ENCODE results near the gene ZNF317. TPM values are rescaled to one million over a fixed set of nuclear protein-coding genes. Genes with fewer than 3 reads are reported as not detected.

Gene ZNF317
- total and polyA plus RNA-seq, 2 of the 13 experiments (the other 11 are each of a cell fraction or from before 2014, with no cell fraction given), result 14.0 to 27.9 TPM

DNA sequence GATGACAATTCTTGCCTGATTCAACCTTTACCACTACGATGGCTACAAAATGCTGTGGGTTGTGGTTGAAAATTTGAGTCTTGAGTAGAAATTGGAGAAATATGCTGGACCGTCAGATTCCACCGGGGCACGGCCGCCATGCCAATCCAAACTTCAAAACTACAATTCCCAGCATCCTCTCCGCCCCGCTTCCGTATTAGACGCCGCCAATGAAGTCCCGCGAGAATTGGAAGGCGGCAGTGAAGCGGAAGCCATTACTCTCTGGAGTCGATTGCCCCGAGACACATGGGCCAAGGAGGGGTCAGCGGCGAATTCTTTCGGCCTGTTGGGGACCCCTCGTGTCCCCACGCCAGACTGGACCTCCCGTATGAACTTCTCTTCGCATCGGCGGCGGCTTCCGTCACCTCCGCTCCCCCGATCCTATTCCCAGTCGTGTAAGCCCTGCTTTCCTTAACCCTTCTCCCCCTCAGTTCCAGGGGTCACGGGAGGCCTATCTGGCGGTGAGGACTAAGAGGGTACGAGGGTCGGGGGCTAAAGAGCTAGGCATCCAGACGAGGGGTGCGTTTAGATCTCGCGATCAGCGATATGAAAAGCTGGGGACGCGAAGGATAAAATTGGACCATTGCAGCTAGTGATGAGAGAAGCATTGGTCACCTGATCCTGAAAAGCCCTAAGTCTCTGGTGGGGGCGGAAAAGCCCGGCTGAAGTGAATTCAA lies at the start of gene ZNF317 (continued):
- TF ChIP-seq ZFX (CRISPR knock-in tag; IDR thresholded peaks at IDR 0.05; ENCODE audit: low read depth), result peak; percentile 94
- peak; percentile 94 for TF ChIP-seq PHF8 (CRISPR knock-in tag; IDR thresholded peaks at IDR 0.05)
- 0 out of 2 replicates have a peak, but pooled peaks have one; percentile 62 for TF ChIP-seq MYNN (CRISPR knock-in tag; IDR thresholded peaks at IDR 0.05; ENCODE audit: low read depth)
- TF ChIP-seq, protein P1, sequence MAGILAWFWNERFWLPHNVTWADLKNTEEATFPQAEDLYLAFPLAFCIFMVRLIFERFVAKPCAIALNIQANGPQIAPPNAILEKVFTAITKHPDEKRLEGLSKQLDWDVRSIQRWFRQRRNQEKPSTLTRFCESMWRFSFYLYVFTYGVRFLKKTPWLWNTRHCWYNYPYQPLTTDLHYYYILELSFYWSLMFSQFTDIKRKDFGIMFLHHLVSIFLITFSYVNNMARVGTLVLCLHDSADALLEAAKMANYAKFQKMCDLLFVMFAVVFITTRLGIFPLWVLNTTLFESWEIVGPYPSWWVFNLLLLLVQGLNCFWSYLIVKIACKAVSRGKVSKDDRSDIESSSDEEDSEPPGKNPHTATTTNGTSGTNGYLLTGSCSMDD (CRISPR knock-in tag; IDR thresholded peaks at IDR 0.05), result no peak
- TF ChIP-seq TARDBP (CRISPR knock-in tag; IDR thresholded peaks at IDR 0.05), result 0 out of 2 replicates have a peak, but pooled peaks have one; percentile 21
- peak; percentile 80 for TF ChIP-seq HOXD1 (CRISPR knock-in tag; IDR thresholded peaks at IDR 0.05)
- TF ChIP-seq KLF9 (CRISPR knock-in tag; IDR thresholded peaks at IDR 0.05; ENCODE audit: low read depth), result no peak
- no peak for TF ChIP-seq ZKSCAN1 (IDR thresholded peaks at IDR 0.05; ENCODE audit: low read length)
- TF ChIP-seq, protein P2, sequence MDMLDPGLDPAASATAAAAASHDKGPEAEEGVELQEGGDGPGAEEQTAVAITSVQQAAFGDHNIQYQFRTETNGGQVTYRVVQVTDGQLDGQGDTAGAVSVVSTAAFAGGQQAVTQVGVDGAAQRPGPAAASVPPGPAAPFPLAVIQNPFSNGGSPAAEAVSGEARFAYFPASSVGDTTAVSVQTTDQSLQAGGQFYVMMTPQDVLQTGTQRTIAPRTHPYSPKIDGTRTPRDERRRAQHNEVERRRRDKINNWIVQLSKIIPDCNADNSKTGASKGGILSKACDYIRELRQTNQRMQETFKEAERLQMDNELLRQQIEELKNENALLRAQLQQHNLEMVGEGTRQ (IDR thresholded peaks at IDR 0.05; ENCODE audit: low read depth, low read length), result no peak
- TF ChIP-seq, protein P2 (CRISPR knock-in tag; IDR thresholded peaks at IDR 0.05; ENCODE audit: borderline replicate concordance), result peak; percentile 9; the same call in 1 of the 2 replicates
- TF ChIP-seq, protein P3, sequence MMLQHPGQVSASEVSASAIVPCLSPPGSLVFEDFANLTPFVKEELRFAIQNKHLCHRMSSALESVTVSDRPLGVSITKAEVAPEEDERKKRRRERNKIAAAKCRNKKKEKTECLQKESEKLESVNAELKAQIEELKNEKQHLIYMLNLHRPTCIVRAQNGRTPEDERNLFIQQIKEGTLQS (CRISPR knock-in tag; IDR thresholded peaks at IDR 0.05), result 0 out of 2 replicates have a peak, but pooled peaks have one; percentile 24
- TF ChIP-seq RELA (CRISPR knock-in tag; IDR thresholded peaks at IDR 0.05), result no peak
- TF ChIP-seq ATAD3A (CRISPR knock-in tag; IDR thresholded peaks at IDR 0.05), result no peak
- peak; percentile 66 for TF ChIP-seq RBFOX2 (IDR thresholded peaks at IDR 0.05; ENCODE audit: low read depth, low read length)
- peak; percentile 100 for TF ChIP-seq THAP11 (CRISPR knock-in tag; IDR thresholded peaks at IDR 0.05)
- TF ChIP-seq ZNF501 (CRISPR knock-in tag; IDR thresholded peaks at IDR 0.05), result peak; percentile 89
- TF ChIP-seq, protein P4, sequence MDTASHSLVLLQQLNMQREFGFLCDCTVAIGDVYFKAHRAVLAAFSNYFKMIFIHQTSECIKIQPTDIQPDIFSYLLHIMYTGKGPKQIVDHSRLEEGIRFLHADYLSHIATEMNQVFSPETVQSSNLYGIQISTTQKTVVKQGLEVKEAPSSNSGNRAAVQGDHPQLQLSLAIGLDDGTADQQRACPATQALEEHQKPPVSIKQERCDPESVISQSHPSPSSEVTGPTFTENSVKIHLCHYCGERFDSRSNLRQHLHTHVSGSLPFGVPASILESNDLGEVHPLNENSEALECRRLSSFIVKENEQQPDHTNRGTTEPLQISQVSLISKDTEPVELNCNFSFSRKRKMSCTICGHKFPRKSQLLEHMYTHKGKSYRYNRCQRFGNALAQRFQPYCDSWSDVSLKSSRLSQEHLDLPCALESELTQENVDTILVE (CRISPR knock-in tag; IDR thresholded peaks at IDR 0.05), result peak; percentile 50; the same call in 1 of the 2 replicates
- TF ChIP-seq, protein P5, sequence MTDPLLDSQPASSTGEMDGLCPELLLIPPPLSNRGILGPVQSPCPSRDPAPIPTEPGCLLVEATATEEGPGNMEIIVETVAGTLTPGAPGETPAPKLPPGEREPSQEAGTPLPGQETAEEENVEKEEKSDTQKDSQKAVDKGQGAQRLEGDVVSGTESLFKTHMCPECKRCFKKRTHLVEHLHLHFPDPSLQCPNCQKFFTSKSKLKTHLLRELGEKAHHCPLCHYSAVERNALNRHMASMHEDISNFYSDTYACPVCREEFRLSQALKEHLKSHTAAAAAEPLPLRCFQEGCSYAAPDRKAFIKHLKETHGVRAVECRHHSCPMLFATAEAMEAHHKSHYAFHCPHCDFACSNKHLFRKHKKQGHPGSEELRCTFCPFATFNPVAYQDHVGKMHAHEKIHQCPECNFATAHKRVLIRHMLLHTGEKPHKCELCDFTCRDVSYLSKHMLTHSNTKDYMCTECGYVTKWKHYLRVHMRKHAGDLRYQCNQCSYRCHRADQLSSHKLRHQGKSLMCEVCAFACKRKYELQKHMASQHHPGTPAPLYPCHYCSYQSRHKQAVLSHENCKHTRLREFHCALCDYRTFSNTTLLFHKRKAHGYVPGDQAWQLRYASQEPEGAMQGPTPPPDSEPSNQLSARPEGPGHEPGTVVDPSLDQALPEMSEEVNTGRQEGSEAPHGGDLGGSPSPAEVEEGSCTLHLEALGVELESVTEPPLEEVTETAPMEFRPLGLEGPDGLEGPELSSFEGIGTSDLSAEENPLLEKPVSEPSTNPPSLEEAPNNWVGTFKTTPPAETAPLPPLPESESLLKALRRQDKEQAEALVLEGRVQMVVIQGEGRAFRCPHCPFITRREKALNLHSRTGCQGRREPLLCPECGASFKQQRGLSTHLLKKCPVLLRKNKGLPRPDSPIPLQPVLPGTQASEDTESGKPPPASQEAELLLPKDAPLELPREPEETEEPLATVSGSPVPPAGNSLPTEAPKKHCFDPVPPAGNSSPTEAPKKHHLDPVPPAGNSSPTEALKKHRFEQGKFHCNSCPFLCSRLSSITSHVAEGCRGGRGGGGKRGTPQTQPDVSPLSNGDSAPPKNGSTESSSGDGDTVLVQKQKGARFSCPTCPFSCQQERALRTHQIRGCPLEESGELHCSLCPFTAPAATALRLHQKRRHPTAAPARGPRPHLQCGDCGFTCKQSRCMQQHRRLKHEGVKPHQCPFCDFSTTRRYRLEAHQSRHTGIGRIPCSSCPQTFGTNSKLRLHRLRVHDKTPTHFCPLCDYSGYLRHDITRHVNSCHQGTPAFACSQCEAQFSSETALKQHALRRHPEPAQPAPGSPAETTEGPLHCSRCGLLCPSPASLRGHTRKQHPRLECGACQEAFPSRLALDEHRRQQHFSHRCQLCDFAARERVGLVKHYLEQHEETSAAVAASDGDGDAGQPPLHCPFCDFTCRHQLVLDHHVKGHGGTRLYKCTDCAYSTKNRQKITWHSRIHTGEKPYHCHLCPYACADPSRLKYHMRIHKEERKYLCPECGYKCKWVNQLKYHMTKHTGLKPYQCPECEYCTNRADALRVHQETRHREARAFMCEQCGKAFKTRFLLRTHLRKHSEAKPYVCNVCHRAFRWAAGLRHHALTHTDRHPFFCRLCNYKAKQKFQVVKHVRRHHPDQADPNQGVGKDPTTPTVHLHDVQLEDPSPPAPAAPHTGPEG (CRISPR knock-in tag; IDR thresholded peaks at IDR 0.05), result no peak; the same call in 1 of the 2 replicates
- no peak for TF ChIP-seq SP2 (CRISPR knock-in tag; IDR thresholded peaks at IDR 0.05)
- no peak for TF ChIP-seq ZNF792 (CRISPR knock-in tag; IDR thresholded peaks at IDR 0.05)
- no peak for TF ChIP-seq SMARCE1 (IDR thresholded peaks at IDR 0.05; ENCODE audit: borderline replicate concordance)

Data from HepG2 (cell line).